ENCODE results near the gene VSTM5.
"Not testable (repeated sequence)": the region's sequence is repeated elsewhere in the genome, so short reads cannot be mapped to it uniquely, and the experiment has no call there.

The VSTM5 gene

GRCh38 chr11:93879114-93879513 is 28.7 kb upstream of the VSTM5 start:
- H3K14ac ChIP-seq (ENCODE audit: low read length); H4K8ac ChIP-seq (ENCODE audit: low read depth, low read length); H2BK15ac ChIP-seq (ENCODE audit: low read length); H3K4me1 ChIP-seq (ENCODE audit: control insufficient read depth in 2 of 2, insufficient read depth in 1 of 2, low read depth in 1 of 2, low read length in 2 of 2); H3K36me3 ChIP-seq (replicated peaks in 1 of 2; ENCODE audit: control insufficient read depth in 2 of 2, insufficient read depth in 2 of 2, low read length in 2 of 2); H3K9me3 ChIP-seq (replicated peaks in 1 of 2; ENCODE audit: control insufficient read depth in 2 of 2, insufficient read depth in 1 of 2, low read depth in 1 of 2, low read length in 2 of 2); H2BK120ac ChIP-seq (ENCODE audit: low read depth, low read length); H3K27me3 ChIP-seq (ENCODE audit: control insufficient read depth in 3 of 3, insufficient read depth in 3 of 3, low read depth in 1 of 3, low read length in 3 of 3); H2BK5ac ChIP-seq (ENCODE audit: low read length); H3K18ac ChIP-seq (ENCODE audit: low read length); H3K4ac ChIP-seq (ENCODE audit: low read length); H2AK5ac ChIP-seq (ENCODE audit: low read depth, low read length); H4K91ac ChIP-seq (ENCODE audit: low read depth, low read length, poor library complexity); H3K4me3 ChIP-seq (ENCODE audit: low read length in 2 of 2); H2AFZ ChIP-seq (ENCODE audit: low read length); H3K9ac ChIP-seq (ENCODE audit: low read depth, low read length, poor library complexity); H3K79me1 ChIP-seq (ENCODE audit: low read depth, low read length); DNase-seq (ENCODE audit: low spot score); H3K23ac ChIP-seq (ENCODE audit: low read depth, low read length, poor library complexity); H3K4me2 ChIP-seq (ENCODE audit: insufficient read depth, low read length, poor library complexity, severe bottlenecking); H2BK12ac ChIP-seq (ENCODE audit: low read length); H3K27ac ChIP-seq (replicated peaks; ENCODE audit: low read length): not testable (repeated sequence)

- no peak overlapping the region for H3K4ac ChIP-seq (ENCODE audit: low read length)
- H3K4me3 ChIP-seq (ENCODE audit: low read length in 2 of 2), result no peak overlapping the region
- H3K14ac ChIP-seq (ENCODE audit: low read length), result no peak overlapping the region
- H4K8ac ChIP-seq (ENCODE audit: low read depth, low read length), result no peak overlapping the region
- no peak overlapping the region for H3K23ac ChIP-seq (ENCODE audit: low read depth, low read length, poor library complexity)
- no peak overlapping the region for H2AFZ ChIP-seq (ENCODE audit: low read length)
- H3K4me2 ChIP-seq (ENCODE audit: insufficient read depth, low read length, poor library complexity, severe bottlenecking), result no peak overlapping the region
- H3K9me3 ChIP-seq (replicated peaks in 1 of 2; ENCODE audit: control insufficient read depth in 2 of 2, insufficient read depth in 1 of 2, low read depth in 1 of 2, low read length in 2 of 2), result no peaks in the 10 kb centered on the region
- no peak overlapping the region for H2BK15ac ChIP-seq (ENCODE audit: low read length)
- no CpG with 5 or more reads among the region's 3 CpGs for WGBS, 2 donors (ENCODE audit: extremely low coverage in 2 of 2, insufficient read length in 2 of 2, insufficient replicate concordance in 1 of 2)
- no peak overlapping the region for H2AK5ac ChIP-seq (ENCODE audit: low read depth, low read length)
- no peaks in the 10 kb centered on the region for H3K27me3 ChIP-seq (ENCODE audit: control insufficient read depth in 3 of 3, insufficient read depth in 3 of 3, low read depth in 1 of 3, low read length in 3 of 3)
- H3K4me1 ChIP-seq (ENCODE audit: control insufficient read depth in 2 of 2, insufficient read depth in 1 of 2, low read depth in 1 of 2, low read length in 2 of 2), result no peaks in the 10 kb centered on the region
- H2BK5ac ChIP-seq (ENCODE audit: low read length), result no peak overlapping the region
- no peaks in the 10 kb centered on the region for H3K79me1 ChIP-seq (ENCODE audit: low read depth, low read length)
- H2BK120ac ChIP-seq (ENCODE audit: low read depth, low read length), result no peak overlapping the region
- no peak overlapping the region for H3K27ac ChIP-seq (replicated peaks; ENCODE audit: low read length)
- no peak overlapping the region for H3K9ac ChIP-seq (ENCODE audit: low read depth, low read length, poor library complexity)
- H3K18ac ChIP-seq (ENCODE audit: low read length), result no peak overlapping the region
- no peak overlapping the region for H4K91ac ChIP-seq (ENCODE audit: low read depth, low read length, poor library complexity)
- no peak overlapping the region for H2BK12ac ChIP-seq (ENCODE audit: low read length)
- H3K36me3 ChIP-seq (replicated peaks in 1 of 2; ENCODE audit: control insufficient read depth in 2 of 2, insufficient read depth in 2 of 2, low read length in 2 of 2), result no peaks in the 10 kb centered on the region
- no peak for DNase-seq (ENCODE audit: low spot score)
These were observed 25.2 kb upstream of the VSTM5 start for GRCh38 chr11:93875637-93876036.

- Histone ChIP-seq H3K23ac (ENCODE audit: low read depth, low read length, poor library complexity) (no peak overlapping the region), H2BK12ac (ENCODE audit: low read length) (no peak overlapping the region), H4K91ac (ENCODE audit: low read depth, low read length, poor library complexity) (no peak overlapping the region), H3K4ac (ENCODE audit: low read length) (no peak overlapping the region), H3K27me3 (ENCODE audit: control insufficient read depth in 3 of 3, insufficient read depth in 3 of 3, low read depth in 1 of 3, low read length in 3 of 3) (no peaks in the 10 kb centered on the region), H3K4me3 (ENCODE audit: low read length in 2 of 2) (no peak overlapping the region), H3K27ac (replicated peaks; ENCODE audit: low read length) (no peak overlapping the region), H3K4me1 (ENCODE audit: control insufficient read depth in 2 of 2, insufficient read depth in 1 of 2, low read depth in 1 of 2, low read length in 2 of 2) (no peaks in the 10 kb centered on the region), H3K79me1 (ENCODE audit: low read depth, low read length) (no peaks in the 10 kb centered on the region), H3K9ac (ENCODE audit: low read depth, low read length, poor library complexity) (no peak overlapping the region), H4K8ac (ENCODE audit: low read depth, low read length) (no peak overlapping the region), H2BK15ac (ENCODE audit: low read length) (no peak overlapping the region), H3K36me3 (replicated peaks in 1 of 2; ENCODE audit: control insufficient read depth in 2 of 2, insufficient read depth in 2 of 2, low read length in 2 of 2) (no peaks in the 10 kb centered on the region), H3K18ac (ENCODE audit: low read length) (no peak overlapping the region), H3K4me2 (ENCODE audit: insufficient read depth, low read length, poor library complexity, severe bottlenecking) (no peak overlapping the region), H3K14ac (ENCODE audit: low read length) (no peak overlapping the region), H3K9me3 (replicated peaks in 1 of 2; ENCODE audit: control insufficient read depth in 2 of 2, insufficient read depth in 1 of 2, low read depth in 1 of 2, low read length in 2 of 2) (no peaks in the 10 kb centered on the region), H2BK120ac (ENCODE audit: low read depth, low read length) (no peak overlapping the region), H2AK5ac (ENCODE audit: low read depth, low read length) (no peak overlapping the region), H2BK5ac (ENCODE audit: low read length) (no peak overlapping the region), H2AFZ (ENCODE audit: low read length) (no peak overlapping the region)
- no peak for DNase-seq (ENCODE audit: low spot score)
These were observed 21.1 kb upstream of the VSTM5 start for GRCh38 chr11:93871526-93871925.

- no peak overlapping the region for H3K4ac ChIP-seq (ENCODE audit: low read length)
- H2BK12ac ChIP-seq (ENCODE audit: low read length), result no peak overlapping the region
- no peak overlapping the region for H3K18ac ChIP-seq (ENCODE audit: low read length)
- no peak overlapping the region for H2BK5ac ChIP-seq (ENCODE audit: low read length)
- WGBS, 2 donors (ENCODE audit: extremely low coverage in 2 of 2, insufficient read length in 2 of 2, insufficient replicate concordance in 1 of 2), result no CpG with 5 or more reads among the region's 3 CpGs
- no peak overlapping the region for H2BK120ac ChIP-seq (ENCODE audit: low read depth, low read length)
- H3K23ac ChIP-seq (ENCODE audit: low read depth, low read length, poor library complexity), result no peak overlapping the region
- no peaks in the 10 kb centered on the region for H3K79me1 ChIP-seq (ENCODE audit: low read depth, low read length)
- H3K9ac ChIP-seq (ENCODE audit: low read depth, low read length, poor library complexity), result no peak overlapping the region
- H2BK15ac ChIP-seq (ENCODE audit: low read length), result no peak overlapping the region
- H3K4me3 ChIP-seq (ENCODE audit: low read length in 2 of 2), result no peak overlapping the region
- no peak overlapping the region for H3K4me2 ChIP-seq (ENCODE audit: insufficient read depth, low read length, poor library complexity, severe bottlenecking)
- H3K9me3 ChIP-seq (replicated peaks in 1 of 2; ENCODE audit: control insufficient read depth in 2 of 2, insufficient read depth in 1 of 2, low read depth in 1 of 2, low read length in 2 of 2), result no peaks in the 10 kb centered on the region
- no peak overlapping the region for H4K8ac ChIP-seq (ENCODE audit: low read depth, low read length)
- no peak overlapping the region for H2AFZ ChIP-seq (ENCODE audit: low read length)
- no peaks in the 10 kb centered on the region for H3K36me3 ChIP-seq (replicated peaks in 1 of 2; ENCODE audit: control insufficient read depth in 2 of 2, insufficient read depth in 2 of 2, low read length in 2 of 2)
- H3K4me1 ChIP-seq (ENCODE audit: control insufficient read depth in 2 of 2, insufficient read depth in 1 of 2, low read depth in 1 of 2, low read length in 2 of 2), result no peaks in the 10 kb centered on the region
- no peaks in the 10 kb centered on the region for H3K27me3 ChIP-seq (ENCODE audit: control insufficient read depth in 3 of 3, insufficient read depth in 3 of 3, low read depth in 1 of 3, low read length in 3 of 3)
- no peak overlapping the region for H3K27ac ChIP-seq (replicated peaks; ENCODE audit: low read length)
- no peak overlapping the region for H2AK5ac ChIP-seq (ENCODE audit: low read depth, low read length)
- H3K14ac ChIP-seq (ENCODE audit: low read length), result no peak overlapping the region
- no peak for DNase-seq (ENCODE audit: low spot score)
- H4K91ac ChIP-seq (ENCODE audit: low read depth, low read length, poor library complexity), result no peak overlapping the region
These were observed 20.2 kb upstream of the VSTM5 start for GRCh38 chr11:93870616-93871015.
